Lower leg skin (tissue), 3 donors: Measurements from ENCODE around the gene SHANK1.
"Not testable (repeated sequence)": the region's sequence is repeated elsewhere in the genome, so short reads cannot be mapped to it uniquely, and the experiment has no call there.

Source experiments
- CTCF ChIP-seq, 3 donors: fragments of 450-650 bp; IDR thresholded peaks; one replicate each; pipeline ENCODE4 v1.5.1; 2016; ENCODE audit warnings: antibody characterized with exemption in 3 of 3, mild to moderate bottlenecking in 3 of 3, moderate library complexity in 2 of 3
- POLR2A ChIP-seq, 2 donors: fragments of 450-650 bp; IDR thresholded peaks; one replicate each; pipeline ENCODE4 v1.6.1; 2016 to 2017; ENCODE audit warnings: antibody characterized with exemption in 2 of 2, mild to moderate bottlenecking in 1 of 2, moderate library complexity in 1 of 2

DNA sequence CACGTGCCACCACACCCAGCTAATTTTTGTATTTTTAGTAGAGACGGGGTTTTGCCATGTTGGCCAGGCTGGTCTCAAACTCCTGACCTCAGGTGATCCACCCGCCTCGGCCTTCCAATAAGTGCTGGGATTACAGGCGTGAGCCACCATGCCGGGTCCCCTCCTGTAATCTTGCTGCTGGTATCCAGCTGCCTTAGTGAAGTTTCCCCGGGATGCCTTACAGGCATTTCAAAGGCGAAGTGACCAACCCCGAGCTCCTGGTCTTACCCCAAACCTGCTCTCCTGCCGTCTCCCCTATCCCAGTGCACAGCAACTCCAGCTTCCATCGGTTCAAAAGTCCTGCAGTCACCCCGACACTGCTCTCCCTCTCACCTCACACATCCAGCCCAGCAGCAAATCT lies 47.1 kb upstream of the SHANK1 start:
- TF ChIP-seq CTCF, POLR2A (IDR thresholded peaks at IDR 0.05): not testable (repeated sequence)
